ENCODE measurements around the gene C17orf58.

GRCh38 chr17:67998466-67998865 lies 2.2 kb upstream of the C17orf58 start:
- TF ChIP-seq POLR2A (IDR thresholded peaks at IDR 0.05; ENCODE audit: low read length) (no peak), GATA1 (IDR thresholded peaks at IDR 0.05; ENCODE audit: low read depth, low read length) (no peak)

Measured in erythroblast (primary cell).